Stimulated activated naive CD8-positive, alpha-beta T cell treated with anti-CD3 and anti-CD28 coated beads, Interleukin-15, amount 100 ng/mL, for 72 hours (primary cell): ENCODE measurements around the gene KATNB1.

ENCODE experiments used
- ATAC-seq: fragments of 150-1000 bp; cut with Tn5 transposase; 2 replicates; pipeline ENCODE4 v1.10.0; 2021; ENCODE audit warnings: mild to moderate bottlenecking, moderate library complexity
- DNase-seq, 2 donors: peaks; one replicate each; pipeline ENCODE4 v3.0.0; 2021 to 2022
- H3K27ac Mint-ChIP-seq, 2 donors: one replicate each; pipeline ENCODE4 v1.8.0; 2022; ENCODE audit warnings: mild to moderate bottlenecking in 2 of 2, mixed read lengths in 2 of 2, moderate library complexity in 2 of 2
- H3K27me3 Mint-ChIP-seq: one replicate; pipeline ENCODE4 v1.8.0; 2022; ENCODE audit warnings: mixed read lengths
- H3K4me1 Mint-ChIP-seq: one replicate; pipeline ENCODE4 v1.8.0; 2022; ENCODE audit warnings: mild to moderate bottlenecking, mixed read lengths
- H3K4me3 Mint-ChIP-seq, 2 donors: one replicate each; pipeline ENCODE4 v1.8.0; 2022; ENCODE audit warnings: mild to moderate bottlenecking in 2 of 2, mixed read lengths in 2 of 2, moderate library complexity in 1 of 2
- H3K9me3 Mint-ChIP-seq, 2 donors: one replicate each; pipeline ENCODE4 v1.8.0; 2022; ENCODE audit warnings: mixed read lengths in 2 of 2

Gene KATNB1

DNA sequence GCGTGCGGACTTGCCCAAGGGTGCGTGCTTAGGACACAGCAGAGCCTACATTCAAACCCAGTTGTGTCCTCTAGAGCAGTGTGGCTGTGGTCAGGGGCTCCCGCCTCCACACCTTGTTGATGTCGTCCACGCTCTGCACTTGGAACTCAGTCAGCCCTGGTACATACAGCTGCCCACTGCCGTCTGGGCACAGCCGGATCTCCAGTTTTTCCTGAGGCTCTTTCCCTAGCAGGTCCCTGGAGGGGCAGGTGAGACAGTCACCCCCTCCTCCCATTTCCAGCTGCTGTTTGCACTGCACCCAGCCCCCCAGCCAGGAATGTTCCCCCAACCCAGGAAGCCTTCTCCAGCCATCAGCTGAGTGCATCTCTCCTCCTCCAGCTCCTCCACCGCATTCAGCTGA is 25.7 kb downstream of the KATNB1 start:
- Mint-ChIP-seq H3K4me1 (peaks cover 18% of the 10 kb centered on the region), H3K9me3 (no peaks in the 10 kb centered on the region)

DNA sequence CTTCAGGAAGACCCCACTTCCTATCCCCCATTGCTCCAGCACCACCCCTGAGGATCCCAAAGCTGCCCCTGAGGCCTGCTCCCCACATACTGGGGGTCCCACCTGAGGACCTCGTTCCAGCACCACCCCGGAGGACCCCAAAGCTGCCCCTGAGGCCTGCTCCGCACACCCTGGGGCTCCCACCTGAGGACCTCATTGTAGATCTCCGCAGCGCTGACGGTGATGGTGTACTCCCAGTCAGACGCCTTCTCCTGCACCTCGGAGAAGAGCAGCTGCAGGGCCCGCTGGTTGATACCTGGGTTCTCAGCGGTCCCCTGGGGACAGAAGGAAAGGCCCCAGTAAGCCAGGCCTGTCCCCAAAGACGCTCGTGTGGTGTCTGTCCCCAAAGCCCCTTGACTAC is 26.4 kb downstream of the KATNB1 start:
- Mint-ChIP-seq H3K27me3 (no peaks in the 10 kb centered on the region), H3K4me3 (no peak overlapping the region), H3K9me3 (no peaks in the 10 kb centered on the region), H3K4me1 (peaks cover 16% of the 10 kb centered on the region), H3K27ac (peak overlapping the region in 1 of 2 donors; percentile 16)
- DNase-seq (no peak), ATAC-seq (no peak)

More for the DNA sequence above, 25.7 kb downstream of the KATNB1 start:
- no peaks in the 10 kb centered on the region for H3K27me3 Mint-ChIP-seq
- no peak overlapping the region for H3K4me3 Mint-ChIP-seq
- DNase-seq (no peak), ATAC-seq (no peak)
- H3K27ac Mint-ChIP-seq = peak overlapping the region in 1 of 2 donors; percentile 87

DNA sequence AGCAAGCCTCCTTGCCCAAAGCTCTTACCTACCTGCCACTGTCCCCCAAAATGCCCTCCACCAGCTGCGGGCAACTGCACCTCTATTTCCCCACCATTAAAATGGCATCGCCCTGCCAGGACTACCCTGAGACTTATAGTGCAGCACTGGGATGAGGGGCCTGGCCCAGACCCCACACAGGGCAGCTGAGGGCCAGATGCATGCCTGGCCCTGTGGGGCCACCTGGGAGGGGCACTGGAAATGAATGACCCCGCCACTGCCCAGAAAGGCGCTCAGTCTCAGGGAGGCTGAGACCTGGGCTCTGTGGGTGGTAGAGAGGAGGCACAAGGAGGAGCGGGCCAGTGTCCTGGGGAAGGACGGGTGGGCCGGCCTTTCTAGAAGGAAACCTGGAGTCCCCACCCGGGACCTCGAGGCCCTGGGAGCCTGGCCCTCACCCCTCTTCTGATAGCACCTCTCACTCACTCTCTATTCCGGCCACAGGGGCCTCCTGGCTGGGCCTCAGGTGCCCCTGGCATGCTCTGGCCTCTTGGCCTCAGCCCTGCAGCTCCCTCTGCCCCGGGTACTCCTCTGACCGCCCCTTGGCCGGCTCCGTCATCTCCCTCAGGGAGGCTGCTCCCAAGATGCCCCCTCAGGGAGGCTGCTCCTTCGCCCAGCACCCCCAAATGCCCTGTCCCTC is 26.9 kb downstream of the KATNB1 start:
- H3K4me1 Mint-ChIP-seq = peaks cover 16% of the 10 kb centered on the region
- no peak for ATAC-seq
- H3K27me3 Mint-ChIP-seq = no peaks in the 10 kb centered on the region
- H3K9me3 Mint-ChIP-seq = no peaks in the 10 kb centered on the region
- H3K27ac Mint-ChIP-seq = no peak overlapping the region
- H3K4me3 Mint-ChIP-seq = no peak overlapping the region
- DNase-seq = no peak

DNA sequence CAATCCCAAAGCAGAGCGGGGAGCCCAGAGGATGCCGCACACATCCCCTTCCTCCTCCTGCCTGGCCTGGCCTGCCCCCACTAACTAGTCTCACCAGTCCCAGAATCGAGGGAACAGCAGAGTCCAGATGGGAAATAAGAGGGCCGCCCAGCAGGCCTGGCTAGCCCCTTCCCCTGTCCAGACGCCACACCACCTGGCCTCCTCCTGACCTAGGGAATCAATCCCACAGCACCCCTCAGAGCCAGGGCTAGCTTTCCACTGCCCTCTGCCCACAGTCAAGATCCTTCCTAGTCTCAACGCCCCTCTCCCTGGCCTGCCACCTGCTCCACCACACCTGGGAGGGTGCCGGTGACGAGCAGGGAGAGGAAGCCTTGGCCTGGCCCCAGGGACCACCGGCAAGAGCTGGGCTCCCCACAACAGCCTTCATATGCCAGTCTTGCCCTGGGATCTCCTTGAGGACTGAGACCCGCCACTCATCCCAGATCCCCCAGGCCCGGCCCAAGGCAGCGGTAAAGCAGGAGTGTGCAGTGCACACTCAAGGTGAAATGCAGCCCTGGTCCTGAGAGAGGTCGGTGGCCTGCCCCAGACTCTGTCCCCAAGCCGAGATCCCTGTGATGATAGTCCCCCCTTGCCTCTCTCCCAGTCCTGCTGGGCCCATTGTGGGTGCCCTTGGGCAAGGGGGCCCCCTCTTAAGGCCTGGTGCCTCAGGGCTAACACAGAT is 27.9 kb downstream of the KATNB1 start:
- Mint-ChIP-seq H3K27ac (no peak overlapping the region), H3K9me3 (no peaks in the 10 kb centered on the region), H3K4me3 (no peak overlapping the region), H3K27me3 (no peaks in the 10 kb centered on the region), H3K4me1 (peaks cover 16% of the 10 kb centered on the region)
- ATAC-seq = no peak
- DNase-seq = no peak

DNA sequence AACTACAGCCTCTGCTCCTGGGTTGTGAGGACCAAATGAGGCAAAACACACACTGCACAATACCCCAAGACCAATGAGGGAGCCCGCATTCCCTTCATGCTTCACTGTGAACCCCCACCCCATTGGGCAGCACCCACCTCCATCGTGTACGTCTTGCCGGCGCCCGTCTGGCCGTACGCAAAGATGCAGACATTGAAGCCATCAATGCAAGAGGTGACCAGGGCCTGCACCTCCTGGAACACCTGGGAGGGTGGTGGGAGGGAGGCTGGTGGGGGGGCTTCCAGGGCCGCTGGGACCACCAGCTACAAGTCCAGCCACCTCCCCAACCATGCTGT is 28.4 kb downstream of the KATNB1 start:
- H3K27ac Mint-ChIP-seq = no peak overlapping the region

DNA sequence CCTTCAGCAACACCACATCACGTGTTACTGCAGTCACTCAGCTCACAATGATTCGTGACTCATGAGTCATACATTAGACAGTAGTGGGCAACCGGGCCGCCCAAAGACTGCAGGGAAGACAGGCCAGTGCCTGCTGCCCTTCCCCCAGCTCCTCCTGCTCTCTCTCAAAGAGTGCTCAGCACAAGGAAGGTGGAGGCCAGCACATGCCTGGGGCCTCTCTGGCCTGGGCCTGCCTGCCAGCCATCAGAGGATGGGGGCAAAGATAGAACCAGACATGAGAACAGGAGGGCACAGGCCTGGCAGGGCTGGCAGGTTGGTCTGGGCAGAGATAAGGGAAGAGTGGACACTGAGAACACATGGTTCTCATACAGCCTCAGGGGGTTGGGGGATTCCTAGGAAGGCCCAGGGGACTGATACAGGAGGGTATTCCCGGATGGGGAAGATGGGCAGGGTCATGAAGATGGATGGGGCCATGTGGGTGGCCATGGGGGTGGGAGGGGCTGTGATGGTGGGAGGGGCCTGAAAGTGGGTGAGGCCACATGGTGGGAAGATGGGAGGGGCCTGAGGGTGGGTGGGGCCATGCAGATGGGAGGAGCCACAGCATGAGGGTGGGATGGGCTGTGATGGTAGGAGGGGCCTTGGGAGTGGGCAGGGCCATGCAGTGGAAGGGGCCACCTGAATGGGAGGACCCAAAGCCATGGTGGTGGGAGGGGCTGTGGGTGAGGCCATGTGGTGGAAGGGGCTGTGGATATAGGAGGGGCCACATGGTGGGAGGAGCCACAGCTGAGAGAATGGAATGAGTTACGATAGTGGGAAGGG is 29.0 kb downstream of the KATNB1 start:
- no peak for DNase-seq
- peak; percentile 19 for ATAC-seq
- H3K27me3 Mint-ChIP-seq = no peaks in the 10 kb centered on the region
- peak overlapping the region in 1 of 2 donors; percentile 69 for H3K27ac Mint-ChIP-seq
- no peaks in the 10 kb centered on the region for H3K9me3 Mint-ChIP-seq
- peaks cover 11% of the 10 kb centered on the region for H3K4me1 Mint-ChIP-seq
- H3K4me3 Mint-ChIP-seq = no peak overlapping the region

More for the DNA sequence above, 28.4 kb downstream of the KATNB1 start:
- H3K9me3 Mint-ChIP-seq = no peaks in the 10 kb centered on the region
- peaks cover 16% of the 10 kb centered on the region for H3K4me1 Mint-ChIP-seq
- no peak for ATAC-seq
- H3K4me3 Mint-ChIP-seq = no peak overlapping the region
- no peaks in the 10 kb centered on the region for H3K27me3 Mint-ChIP-seq
- DNase-seq = no peak

DNA sequence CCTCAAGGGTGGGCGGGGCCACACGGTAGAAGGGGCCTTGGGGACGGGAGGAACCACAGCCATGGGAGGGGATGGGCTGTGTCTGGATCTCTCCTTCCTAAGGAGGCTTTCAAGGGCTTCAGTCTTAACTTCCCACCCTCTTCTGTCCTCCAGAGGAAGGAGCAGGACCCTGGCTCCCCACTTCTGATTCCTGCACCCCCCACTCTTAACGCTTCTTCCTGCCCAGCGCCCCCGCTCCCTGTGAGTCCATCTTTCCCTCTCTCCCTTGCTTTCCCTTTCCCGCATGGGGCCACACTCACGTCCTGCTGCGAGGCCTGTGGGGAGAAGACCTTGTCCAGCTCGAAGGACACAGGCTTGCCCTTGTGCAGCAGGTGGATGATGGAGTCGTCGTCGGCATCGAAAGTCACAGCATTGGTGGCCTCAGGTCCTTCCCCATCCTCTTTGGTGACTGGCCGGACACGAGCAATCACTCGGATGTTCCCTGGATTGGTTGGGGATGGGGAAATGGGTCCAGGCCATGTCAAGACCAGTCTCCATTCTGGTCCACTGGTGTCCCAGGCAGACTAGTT is 29.7 kb downstream of the KATNB1 start:
- Mint-ChIP-seq H3K27ac (no peak overlapping the region), H3K4me1 (peaks cover 6% of the 10 kb centered on the region), H3K4me3 (no peak overlapping the region), H3K27me3 (no peaks in the 10 kb centered on the region), H3K9me3 (no peaks in the 10 kb centered on the region)
- ATAC-seq = no peak
- DNase-seq = no peak

DNA sequence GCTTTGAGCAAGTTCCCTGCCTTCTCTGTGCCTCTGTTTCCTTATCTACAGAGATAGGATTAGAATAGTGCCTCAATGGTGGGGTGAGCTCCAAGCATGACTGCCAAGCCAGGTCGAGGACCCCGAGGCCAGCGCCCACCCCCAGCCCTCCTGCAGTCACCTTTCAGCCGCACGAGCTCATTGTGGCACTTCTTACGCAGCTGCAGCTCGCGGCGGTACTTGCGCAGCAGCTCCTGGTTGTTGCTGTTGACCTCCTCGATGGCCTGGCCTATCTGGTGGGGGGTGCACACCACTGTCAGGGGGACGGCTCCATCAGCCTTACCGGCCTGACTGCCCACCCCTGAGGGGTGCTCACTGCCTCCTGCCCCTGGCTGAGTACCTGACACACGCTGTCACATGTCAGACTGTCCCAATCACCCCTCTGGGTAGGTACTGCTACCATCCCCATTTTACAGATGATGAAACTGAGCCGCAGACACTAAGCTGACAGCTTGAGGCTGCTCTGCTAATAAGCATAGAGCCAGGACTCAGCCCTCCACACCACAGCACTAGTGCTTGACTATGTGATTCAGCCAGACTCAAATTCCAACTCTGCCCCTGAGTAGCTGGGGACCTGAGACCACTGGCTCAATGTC is 31.3 kb downstream of the KATNB1 start:
- Mint-ChIP-seq H3K9me3 (no peaks in the 10 kb centered on the region), H3K27me3 (no peaks in the 10 kb centered on the region), H3K4me1 (peaks cover 6% of the 10 kb centered on the region), H3K4me3 (no peak overlapping the region), H3K27ac (no peak overlapping the region)
- no peak for ATAC-seq
- DNase-seq = no peak

DNA sequence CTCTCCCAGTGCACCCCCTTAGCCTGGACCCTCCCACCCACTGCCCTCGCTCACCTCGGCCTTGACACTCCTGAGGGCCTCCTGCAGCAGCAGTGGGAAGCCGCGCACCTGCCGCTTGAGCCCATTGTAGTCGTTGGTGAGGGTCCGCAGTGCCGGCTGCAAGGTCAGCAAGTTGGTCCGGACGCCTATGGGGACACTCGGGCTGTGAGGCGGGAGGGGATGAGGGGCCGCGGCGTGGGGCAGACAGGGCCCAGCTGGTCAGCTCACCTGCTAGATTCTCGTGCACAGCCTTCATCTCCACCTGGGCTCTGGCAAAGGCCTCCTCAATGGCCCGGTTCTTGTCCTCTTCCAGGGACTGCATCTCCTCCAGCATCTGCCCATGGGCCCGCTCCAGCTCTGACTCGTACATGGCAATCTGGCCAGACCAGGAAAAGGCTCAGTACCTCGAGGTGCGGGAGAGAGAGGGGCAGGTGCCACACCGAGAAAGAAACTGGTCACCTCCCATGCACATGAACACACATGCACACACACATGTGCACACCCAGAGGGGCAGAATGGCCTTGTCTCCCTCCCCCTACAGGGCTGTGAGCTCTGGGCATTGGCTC is 34.1 kb downstream of the KATNB1 start:
- peak; percentile 7 for ATAC-seq
- no peaks in the 10 kb centered on the region for H3K9me3 Mint-ChIP-seq
- no peaks in the 10 kb centered on the region for H3K27me3 Mint-ChIP-seq
- H3K4me1 Mint-ChIP-seq = peaks cover 1% of the 10 kb centered on the region
- H3K27ac Mint-ChIP-seq = no peak overlapping the region
- no peak overlapping the region for H3K4me3 Mint-ChIP-seq
- DNase-seq = no peak

DNA sequence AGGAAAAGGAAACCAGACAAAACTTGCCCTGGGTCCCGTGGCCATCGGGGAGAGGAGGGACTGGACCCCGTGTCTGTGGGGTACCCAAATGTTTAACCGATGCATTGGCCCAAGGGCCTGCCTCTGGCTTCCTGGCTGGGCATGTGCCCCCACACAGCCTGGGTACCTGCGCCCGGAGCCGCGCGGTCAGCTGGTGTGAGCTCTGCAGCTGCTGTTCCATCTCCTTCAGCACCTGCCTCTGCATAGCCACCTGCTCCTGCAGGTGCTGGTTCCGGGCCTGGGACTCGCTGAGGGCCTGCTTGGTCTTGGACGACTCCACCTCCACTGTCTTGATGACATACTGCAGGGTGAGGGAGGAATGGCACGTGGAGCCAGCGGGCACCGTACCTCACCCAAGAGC is 34.8 kb downstream of the KATNB1 start:
- Mint-ChIP-seq H3K27ac (no peak overlapping the region), H3K27me3 (no peaks in the 10 kb centered on the region), H3K9me3 (no peaks in the 10 kb centered on the region), H3K4me1 (no peaks in the 10 kb centered on the region), H3K4me3 (no peak overlapping the region)
- peak; percentile 13 for ATAC-seq
- no peak for DNase-seq

DNA sequence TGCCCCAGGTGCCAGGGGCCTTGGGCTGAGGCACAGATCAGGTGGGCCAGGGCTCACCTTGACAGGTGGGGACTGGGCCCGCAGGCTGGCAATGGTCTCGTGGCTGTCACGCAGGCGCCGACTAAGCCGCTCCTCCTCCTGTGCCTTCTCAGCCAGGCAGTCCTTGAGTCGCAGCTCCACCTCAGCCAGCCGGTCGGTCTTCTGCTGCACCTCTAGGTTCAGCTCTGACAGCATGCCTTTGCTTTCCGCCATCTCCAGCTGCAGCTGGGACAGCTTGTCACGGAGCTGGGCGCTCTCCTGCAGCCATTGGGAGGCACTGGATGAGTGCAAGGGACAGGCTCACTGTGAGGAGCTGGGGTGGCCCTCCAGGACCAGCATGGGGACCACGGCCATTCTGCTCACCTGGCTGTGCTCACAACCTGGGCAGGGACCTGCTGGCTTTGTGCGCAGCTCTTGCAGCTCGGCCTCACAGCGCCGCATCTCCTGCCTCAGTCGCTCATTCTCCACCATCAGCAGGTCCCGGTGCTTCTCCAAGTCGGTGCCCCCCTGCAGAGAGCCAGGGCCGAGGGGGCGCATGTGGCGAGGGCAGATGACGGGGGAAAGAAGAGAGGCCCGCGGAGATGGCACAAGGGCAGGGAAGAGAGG is 35.7 kb downstream of the KATNB1 start:
- peak; percentile 6 for ATAC-seq
- no peak overlapping the region for H3K4me3 Mint-ChIP-seq
- no peaks in the 10 kb centered on the region for H3K4me1 Mint-ChIP-seq
- no peaks in the 10 kb centered on the region for H3K27me3 Mint-ChIP-seq
- no peak for DNase-seq
- H3K9me3 Mint-ChIP-seq = no peaks in the 10 kb centered on the region
- peak overlapping the region in 1 of 2 donors; percentile 4 for H3K27ac Mint-ChIP-seq

DNA sequence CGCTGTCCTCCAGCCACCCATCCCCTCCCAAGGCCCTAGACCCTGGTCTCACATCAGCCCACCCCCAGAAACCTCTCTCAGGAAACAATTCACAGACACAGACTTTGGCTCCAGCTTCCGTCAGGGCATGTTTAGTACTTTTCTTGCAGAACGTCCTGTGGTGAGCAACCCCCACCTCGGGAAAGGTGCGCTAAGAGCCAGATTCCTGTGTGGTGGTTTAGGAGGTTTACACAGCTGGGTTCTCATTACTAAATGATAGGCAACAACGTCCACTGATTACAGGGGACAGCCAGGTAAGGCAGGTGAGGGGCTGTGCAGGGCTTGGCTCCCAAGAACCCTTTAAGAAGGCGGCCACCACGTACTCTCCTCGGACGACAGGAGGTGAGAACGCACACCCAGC is 37.4 kb downstream of the KATNB1 start:
- DNase-seq (no peak), ATAC-seq (no peak)
- Mint-ChIP-seq H3K4me1 (no peaks in the 10 kb centered on the region), H3K27ac (no peak overlapping the region), H3K9me3 (no peaks in the 10 kb centered on the region), H3K27me3 (no peaks in the 10 kb centered on the region), H3K4me3 (no peak overlapping the region)

DNA sequence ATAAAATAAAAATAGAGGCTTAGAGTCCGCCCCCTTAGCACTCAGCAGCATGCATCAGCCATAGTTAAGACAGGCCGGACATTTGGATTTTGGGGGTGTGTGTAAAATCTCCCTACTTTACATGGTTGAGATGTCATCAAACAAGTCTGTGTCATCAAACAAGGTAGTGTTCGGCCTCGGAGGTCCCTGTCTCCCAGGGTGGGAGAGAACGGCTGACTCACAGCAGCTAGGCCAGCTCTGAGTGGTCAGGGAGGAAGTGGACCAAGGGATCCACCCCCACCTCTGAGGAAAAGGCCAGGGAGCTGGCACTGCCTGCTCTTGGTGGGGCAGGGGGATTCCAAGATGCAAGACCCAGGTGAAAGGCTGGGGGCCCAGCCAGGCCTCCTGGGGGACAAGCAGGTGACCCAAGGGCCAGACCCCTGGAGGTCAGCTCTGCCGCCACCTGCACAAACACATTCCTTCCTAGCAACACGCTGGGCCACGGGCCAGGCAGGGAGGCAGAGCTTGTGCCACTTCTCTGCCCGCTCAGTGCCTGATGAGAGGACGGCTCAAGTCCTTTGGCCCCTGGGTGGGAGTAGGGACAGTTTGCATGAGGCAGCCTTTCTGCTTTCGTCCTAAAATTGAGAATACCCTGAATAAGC is 38.2 kb downstream of the KATNB1 start:
- H3K4me3 Mint-ChIP-seq = no peak overlapping the region
- H3K27me3 Mint-ChIP-seq = no peaks in the 10 kb centered on the region
- DNase-seq = no peak
- no peaks in the 10 kb centered on the region for H3K9me3 Mint-ChIP-seq
- H3K27ac Mint-ChIP-seq = no peak overlapping the region
- H3K4me1 Mint-ChIP-seq = no peaks in the 10 kb centered on the region
- no peak for ATAC-seq

DNA sequence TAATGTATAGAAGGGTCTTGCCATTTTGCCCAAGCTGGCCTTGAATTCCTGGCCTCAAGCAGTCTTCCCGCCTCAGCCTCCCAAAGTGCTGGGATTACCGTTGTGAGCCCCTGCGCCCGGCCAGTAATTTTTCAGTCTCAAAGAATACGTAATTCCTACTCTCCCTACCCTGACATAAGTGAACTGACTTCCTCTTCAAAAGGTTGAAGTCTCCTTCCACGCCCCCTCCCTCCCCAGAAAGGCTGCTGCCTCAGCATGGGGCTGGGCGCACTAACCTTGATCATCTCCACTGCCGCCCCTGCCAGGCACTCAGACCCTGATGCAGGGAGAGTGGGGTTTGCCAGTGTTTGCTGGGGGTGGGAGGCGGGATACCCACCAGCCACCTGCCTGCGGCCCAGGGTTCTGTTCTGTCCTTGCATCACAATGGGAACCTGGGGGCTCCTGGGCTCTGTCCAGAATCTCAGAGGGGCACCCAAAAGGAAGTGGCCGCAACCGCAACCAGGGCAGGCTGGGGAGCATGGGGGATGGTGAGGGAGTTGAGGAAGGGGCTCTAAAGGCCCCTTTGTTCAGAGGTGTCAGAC is 39.2 kb downstream of the KATNB1 start:
- peak overlapping the region in 1 of 2 donors; percentile 75 for H3K27ac Mint-ChIP-seq
- DNase-seq (no peak), ATAC-seq (no peak)
- no peaks in the 10 kb centered on the region for H3K27me3 Mint-ChIP-seq
- peaks cover 6% of the 10 kb centered on the region for H3K4me1 Mint-ChIP-seq
- no peaks in the 10 kb centered on the region for H3K9me3 Mint-ChIP-seq
- no peak overlapping the region for H3K4me3 Mint-ChIP-seq
